ENCODE results near the gene VGLL1. TPM values are rescaled to one million over a fixed set of nuclear protein-coding genes. Genes with fewer than 3 reads are reported as not detected.

The VGLL1 gene
- total and polyA plus RNA-seq, 4 donors, result not detected

GRCh38 chrX:136598631-136599030, 66.6 kb downstream of the VGLL1 start:
- no peak overlapping the region for H3K27ac ChIP-seq (ENCODE audit: low read depth in 1 of 2, low read length in 2 of 2)
- DNase-seq (ENCODE audit: low spot score), result no peak
- 76% methylated on average over 8 of the region's 8 CpGs for WGBS
- no peak overlapping the region for H3K9ac ChIP-seq (ENCODE audit: low read depth in 1 of 2, low read length in 2 of 2)
- TF ChIP-seq REST (IDR thresholded peaks at IDR 0.05), result no peak
- no peak for TF ChIP-seq HNF4G (IDR thresholded peaks at IDR 0.05)
- no peak for TF ChIP-seq CTCF (IDR thresholded peaks at IDR 0.05; ENCODE audit: low read depth, low read length, missing input control)
- no peak for TF ChIP-seq FOXA2 (IDR thresholded peaks at IDR 0.05)
- no peak for TF ChIP-seq HNF4A (conservative IDR thresholded peaks at IDR 0.05)
- no peak for TF ChIP-seq MAX (IDR thresholded peaks at IDR 0.05)
- no peak for TF ChIP-seq JUND (IDR thresholded peaks at IDR 0.05)
- no peak for TF ChIP-seq EGR1 (IDR thresholded peaks at IDR 0.05; ENCODE audit: low read depth in 2 of 2)
- no peak for TF ChIP-seq ATF3 (IDR thresholded peaks at IDR 0.05)
- TF ChIP-seq NR2F2 (IDR thresholded peaks at IDR 0.05), result no peak
- no peak for TF ChIP-seq RXRA (IDR thresholded peaks at IDR 0.05)
- no peak for TF ChIP-seq SP1 (IDR thresholded peaks at IDR 0.05)
- no peak overlapping the region for H3K4me3 ChIP-seq (ENCODE audit: low read depth in 1 of 3, low read length in 3 of 3)
- no peaks in the 10 kb centered on the region for H3K9me3 ChIP-seq (ENCODE audit: control insufficient read depth in 4 of 4, low read length in 3 of 4)
- H3K4me1 ChIP-seq (ENCODE audit: control insufficient read depth in 4 of 4, insufficient read depth in 4 of 4, low read length in 3 of 4), result no peaks in the 10 kb centered on the region
- H3K27me3 ChIP-seq (ENCODE audit: control insufficient read depth in 4 of 4, insufficient read depth in 4 of 4, low read length in 3 of 4), result peaks cover 0 to 2% (median 0%) of the 10 kb centered on the region in 4 donors
- H3K36me3 ChIP-seq (ENCODE audit: control insufficient read depth in 4 of 4, insufficient read depth in 3 of 4, low read depth in 1 of 4, low read length in 3 of 4), result no peaks in the 10 kb centered on the region

- 69% methylated on average over 1 of the region's 1 CpG for WGBS
- no peak for DNase-seq (ENCODE audit: low spot score)
- no peak overlapping the region for H3K4me3 ChIP-seq (ENCODE audit: low read depth in 1 of 3, low read length in 3 of 3)
- TF ChIP-seq TAF1 (conservative IDR thresholded peaks at IDR 0.05), result no peak
- no peaks in the 10 kb centered on the region for H3K4me1 ChIP-seq (ENCODE audit: control insufficient read depth in 4 of 4, insufficient read depth in 4 of 4, low read length in 3 of 4)
- H3K9me3 ChIP-seq (ENCODE audit: control insufficient read depth in 4 of 4, low read length in 3 of 4), result no peaks in the 10 kb centered on the region
- no peak overlapping the region for H3K9ac ChIP-seq (ENCODE audit: low read depth in 1 of 2, low read length in 2 of 2)
- no peaks in the 10 kb centered on the region for H3K36me3 ChIP-seq (ENCODE audit: control insufficient read depth in 4 of 4, insufficient read depth in 3 of 4, low read depth in 1 of 4, low read length in 3 of 4)
- no peak overlapping the region for H3K27ac ChIP-seq (ENCODE audit: low read depth in 1 of 2, low read length in 2 of 2)
- peaks cover 0 to 2% (median 0%) of the 10 kb centered on the region in 4 donors for H3K27me3 ChIP-seq (ENCODE audit: control insufficient read depth in 4 of 4, insufficient read depth in 4 of 4, low read length in 3 of 4)
These were observed 68.0 kb downstream of the VGLL1 start for GRCh38 chrX:136600059-136600458.

Small RNA genes within 50 kb of the gene (small RNA-seq; reads per million reads assigned to genes)
- gene MIR934 (not detected), gene RF00019 (not detected), gene RNU6-320P (not detected)

Other genes with a start within 250 kb of the VGLL1 start
- gene ADGRG4, start 231.3 kb upstream of the VGLL1 start, total RNA-seq, result not detected
- gene ADGRG4, start 231.3 kb upstream of the VGLL1 start, polyA plus RNA-seq, result under 1 TPM in 1 of 2 donors, not detected in 1; under 0.01 TPM
- gene BRS3, start 44.3 kb upstream of the VGLL1 start, total RNA-seq, result not detected
- gene BRS3, start 44.3 kb upstream of the VGLL1 start, polyA plus RNA-seq, result not detected
- gene HTATSF1, start 34.6 kb upstream of the VGLL1 start, total RNA-seq, result 10 to 100 TPM; 14.9 to 35.7 TPM
- gene HTATSF1, start 34.6 kb upstream of the VGLL1 start, polyA plus RNA-seq, result 10 to 100 TPM; 12.5 to 13.3 TPM
- gene CD40LG, start 115.9 kb downstream of the VGLL1 start, total RNA-seq, result under 1 TPM; 0.17 to 0.19 TPM
- gene CD40LG, start 115.9 kb downstream of the VGLL1 start, polyA plus RNA-seq, result under 1 TPM in 1 of 2 donors, not detected in 1; 0.13 TPM
- gene ARHGEF6, start 248.7 kb downstream of the VGLL1 start, total RNA-seq, result 1 to 10 TPM; 6.0 to 9.2 TPM
- 1 to 10 TPM; 1.6 to 2.4 TPM for gene ARHGEF6, start 248.7 kb downstream of the VGLL1 start, polyA plus RNA-seq